Measurements from ENCODE around the gene PIP4K2A.

GRCh38 chr10:22598478-22598877 is 115.9 kb downstream of the PIP4K2A start:
- TF ChIP-seq HDGF (IDR thresholded peaks at IDR 0.05; ENCODE audit: borderline replicate concordance) (no peak), TARDBP (IDR thresholded peaks at IDR 0.05) (no peak), ELF4 (IDR thresholded peaks at IDR 0.05) (no peak), SP1 (IDR thresholded peaks at IDR 0.05) (no peak), NFRKB (IDR thresholded peaks at IDR 0.05) (no peak), SUZ12 (IDR thresholded peaks at IDR 0.05) (no peak), ZNF384 (IDR thresholded peaks at IDR 0.05) (no peak), BHLHE40 (IDR thresholded peaks at IDR 0.05; ENCODE audit: borderline replicate concordance) (no peak), FOXK2 (IDR thresholded peaks at IDR 0.05) (no peak), FOXM1 (IDR thresholded peaks at IDR 0.05; ENCODE audit: borderline replicate concordance) (no peak)
- TF ChIP-seq, protein P1, sequence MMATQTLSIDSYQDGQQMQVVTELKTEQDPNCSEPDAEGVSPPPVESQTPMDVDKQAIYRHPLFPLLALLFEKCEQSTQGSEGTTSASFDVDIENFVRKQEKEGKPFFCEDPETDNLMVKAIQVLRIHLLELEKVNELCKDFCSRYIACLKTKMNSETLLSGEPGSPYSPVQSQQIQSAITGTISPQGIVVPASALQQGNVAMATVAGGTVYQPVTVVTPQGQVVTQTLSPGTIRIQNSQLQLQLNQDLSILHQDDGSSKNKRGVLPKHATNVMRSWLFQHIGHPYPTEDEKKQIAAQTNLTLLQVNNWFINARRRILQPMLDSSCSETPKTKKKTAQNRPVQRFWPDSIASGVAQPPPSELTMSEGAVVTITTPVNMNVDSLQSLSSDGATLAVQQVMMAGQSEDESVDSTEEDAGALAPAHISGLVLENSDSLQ (IDR thresholded peaks at IDR 0.05), result no peak

All from HEK293T (cell line).